ENCODE measurements around the gene TGFBR3L. TPM values are rescaled to one million over a fixed set of nuclear protein-coding genes. Genes with fewer than 3 reads are reported as not detected.

The TGFBR3L gene
- total RNA-seq, 4 donors from 2014 or later: not detected

DNA sequence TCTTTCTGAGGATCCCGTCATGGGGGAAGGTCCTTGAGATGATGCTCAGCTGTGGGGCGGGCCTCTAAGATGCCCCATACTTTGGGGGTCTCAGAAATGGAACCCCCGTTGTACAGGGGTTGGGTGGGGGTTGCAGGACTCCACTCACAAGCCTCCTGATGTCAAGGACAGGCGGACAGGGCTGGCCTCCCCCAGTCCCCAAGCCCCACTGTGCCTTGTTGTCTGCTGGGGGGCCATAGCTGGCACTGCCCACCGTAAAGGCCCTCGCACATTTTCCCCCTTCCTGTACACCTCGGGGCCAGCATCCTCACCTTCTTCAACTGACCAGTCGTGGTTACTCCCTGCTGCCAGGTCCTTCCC, 8.2 kb downstream of the TGFBR3L start:
- ATAC-seq (ENCODE audit: low FRiP score) (no peak), DNase-seq (ENCODE audit: low spot score) (no peak)

DNA sequence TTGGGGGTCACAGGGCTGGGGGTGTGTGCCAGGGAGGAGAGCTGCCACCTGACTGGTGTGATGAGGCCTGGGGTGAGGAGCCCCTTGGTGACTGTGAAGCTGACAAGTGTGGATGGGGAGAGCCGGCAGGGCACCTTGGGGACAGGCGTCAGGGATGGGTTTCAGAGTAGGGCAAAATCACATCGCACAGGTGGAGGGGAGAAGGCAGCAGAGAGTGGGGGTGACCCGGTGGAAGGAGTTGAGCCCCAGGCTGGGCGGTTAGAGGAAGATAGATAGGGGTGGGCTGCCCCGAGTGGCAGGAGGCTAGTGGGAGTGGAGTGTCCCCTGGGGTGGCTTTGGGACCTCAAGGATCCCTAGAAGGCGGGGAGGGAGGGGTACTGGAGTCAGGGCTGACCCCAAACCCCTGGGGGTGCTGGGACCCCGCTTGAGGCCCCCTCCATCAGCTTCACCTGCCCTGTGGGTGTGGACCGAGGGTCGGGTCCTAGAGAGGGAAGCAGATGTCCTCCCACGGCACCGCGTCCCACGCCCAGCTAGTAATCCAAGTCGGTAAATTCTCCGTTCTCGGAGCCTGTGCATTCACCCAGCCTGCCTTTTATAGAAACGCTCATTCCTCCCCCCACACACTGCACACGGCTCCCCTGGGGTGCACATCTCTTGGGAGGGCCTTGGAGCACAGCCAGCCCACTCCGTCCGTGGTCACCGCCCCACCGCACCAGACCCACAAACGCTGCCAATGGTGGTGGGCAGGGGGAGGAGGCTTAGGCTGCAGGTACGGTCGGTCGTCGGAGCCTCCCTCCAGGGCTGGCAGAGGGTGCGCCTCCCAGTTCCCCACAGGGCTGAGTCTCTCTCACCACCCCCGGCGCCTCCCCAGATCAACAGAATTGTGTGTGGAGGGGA, 8.9 kb downstream of the TGFBR3L start:
- ATAC-seq (ENCODE audit: low FRiP score): no peak
- no peak for DNase-seq (ENCODE audit: low spot score)
- TF ChIP-seq, protein P1, sequence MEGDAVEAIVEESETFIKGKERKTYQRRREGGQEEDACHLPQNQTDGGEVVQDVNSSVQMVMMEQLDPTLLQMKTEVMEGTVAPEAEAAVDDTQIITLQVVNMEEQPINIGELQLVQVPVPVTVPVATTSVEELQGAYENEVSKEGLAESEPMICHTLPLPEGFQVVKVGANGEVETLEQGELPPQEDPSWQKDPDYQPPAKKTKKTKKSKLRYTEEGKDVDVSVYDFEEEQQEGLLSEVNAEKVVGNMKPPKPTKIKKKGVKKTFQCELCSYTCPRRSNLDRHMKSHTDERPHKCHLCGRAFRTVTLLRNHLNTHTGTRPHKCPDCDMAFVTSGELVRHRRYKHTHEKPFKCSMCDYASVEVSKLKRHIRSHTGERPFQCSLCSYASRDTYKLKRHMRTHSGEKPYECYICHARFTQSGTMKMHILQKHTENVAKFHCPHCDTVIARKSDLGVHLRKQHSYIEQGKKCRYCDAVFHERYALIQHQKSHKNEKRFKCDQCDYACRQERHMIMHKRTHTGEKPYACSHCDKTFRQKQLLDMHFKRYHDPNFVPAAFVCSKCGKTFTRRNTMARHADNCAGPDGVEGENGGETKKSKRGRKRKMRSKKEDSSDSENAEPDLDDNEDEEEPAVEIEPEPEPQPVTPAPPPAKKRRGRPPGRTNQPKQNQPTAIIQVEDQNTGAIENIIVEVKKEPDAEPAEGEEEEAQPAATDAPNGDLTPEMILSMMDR (IDR thresholded peaks at IDR 0.05): no peak

More for the DNA sequence above, 8.2 kb downstream of the TGFBR3L start:
- TF ChIP-seq, protein P1 (IDR thresholded peaks at IDR 0.05): no peak

DNA sequence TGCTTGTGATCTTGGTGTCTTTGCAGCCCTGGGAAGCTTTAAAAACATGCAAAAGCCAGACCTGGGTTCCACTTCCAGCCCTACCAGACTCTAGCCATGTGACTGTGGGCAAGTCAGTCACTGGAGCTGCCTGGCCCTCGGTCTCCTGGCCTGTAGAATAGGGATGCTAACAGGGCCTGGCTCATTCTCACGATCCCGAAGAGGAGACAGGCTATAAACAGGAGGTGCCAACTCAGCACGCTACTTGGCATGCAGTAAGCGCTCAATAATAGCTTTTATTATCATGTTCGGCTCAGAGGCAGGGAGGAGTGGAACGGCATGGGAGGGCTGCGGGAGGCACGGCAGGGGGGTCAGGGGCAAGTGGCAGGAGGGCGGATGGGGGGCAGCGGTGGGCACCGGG, 9.6 kb downstream of the TGFBR3L start:
- no peak for DNase-seq (ENCODE audit: low spot score)
- TF ChIP-seq, protein P1 (IDR thresholded peaks at IDR 0.05): no peak
- ATAC-seq (ENCODE audit: low FRiP score): no peak

DNA sequence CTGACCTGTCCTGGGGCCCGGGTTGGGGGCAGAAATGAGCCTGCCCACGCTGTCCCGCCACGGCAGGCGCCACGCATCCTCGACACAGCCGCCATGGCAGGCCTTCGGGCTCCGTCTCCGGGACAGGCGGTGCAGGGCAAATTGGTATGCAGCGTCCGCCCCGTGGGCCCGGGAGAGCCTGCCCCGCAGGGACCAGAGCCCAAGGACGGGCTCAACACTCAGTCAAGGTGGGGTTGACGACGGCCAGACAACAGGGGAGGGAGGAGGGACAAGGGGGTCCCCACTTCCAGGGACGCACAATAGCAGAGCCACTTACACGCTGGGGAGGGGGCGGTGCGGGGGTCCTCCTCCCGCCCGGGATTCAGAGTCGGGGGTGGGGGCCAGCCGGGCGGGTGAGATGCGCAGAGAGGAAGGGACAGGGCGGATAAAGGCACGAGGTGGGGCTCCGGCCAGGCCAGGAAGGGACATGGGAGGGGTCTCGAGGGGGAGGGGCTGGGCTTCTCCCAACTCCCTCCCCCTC, 10.1 kb downstream of the TGFBR3L start:
- no peak for DNase-seq (ENCODE audit: low spot score)
- no peak for ATAC-seq (ENCODE audit: low FRiP score)
- TF ChIP-seq, protein P1 (IDR thresholded peaks at IDR 0.05): no peak

DNA sequence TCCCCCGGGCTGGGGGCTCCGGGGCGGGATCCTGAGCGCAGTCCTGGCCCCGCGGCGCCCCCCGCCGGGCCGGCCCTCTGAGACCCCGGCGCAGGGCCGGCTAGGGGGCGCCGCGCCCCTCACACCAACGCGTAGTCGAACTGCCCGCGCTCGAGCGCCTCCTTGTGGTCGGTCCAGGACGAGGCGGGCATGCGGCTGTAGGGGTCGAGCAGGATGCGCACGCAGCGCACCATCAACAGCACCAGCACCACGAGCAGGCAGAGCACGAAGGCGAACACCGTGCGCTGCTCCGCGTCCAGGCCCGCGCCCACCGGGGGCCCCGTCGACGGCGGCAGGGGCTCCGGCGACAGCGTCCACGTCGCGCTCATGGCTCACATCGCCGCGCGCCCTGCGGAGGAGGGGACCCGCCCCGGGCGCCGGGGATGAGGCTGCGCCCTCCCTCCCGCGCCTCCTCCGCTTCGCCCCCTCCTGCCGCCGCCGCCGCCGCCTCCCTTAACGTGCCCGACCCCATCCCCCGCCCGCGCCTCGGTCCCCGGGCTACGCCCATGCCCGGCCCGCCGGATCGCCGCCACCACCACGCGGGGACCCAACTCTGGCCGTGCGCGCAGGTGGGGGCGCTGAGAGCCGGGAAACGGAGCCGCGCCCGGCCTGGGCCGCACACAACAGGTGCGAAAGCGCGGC, 10.7 kb downstream of the TGFBR3L start:
- TF ChIP-seq, protein P1 (IDR thresholded peaks at IDR 0.05): peak in 2 of 3 donors; percentile 13 to 53
- no peak for ATAC-seq (ENCODE audit: low FRiP score)
- DNase-seq (ENCODE audit: low spot score): peak; percentile 82

DNA sequence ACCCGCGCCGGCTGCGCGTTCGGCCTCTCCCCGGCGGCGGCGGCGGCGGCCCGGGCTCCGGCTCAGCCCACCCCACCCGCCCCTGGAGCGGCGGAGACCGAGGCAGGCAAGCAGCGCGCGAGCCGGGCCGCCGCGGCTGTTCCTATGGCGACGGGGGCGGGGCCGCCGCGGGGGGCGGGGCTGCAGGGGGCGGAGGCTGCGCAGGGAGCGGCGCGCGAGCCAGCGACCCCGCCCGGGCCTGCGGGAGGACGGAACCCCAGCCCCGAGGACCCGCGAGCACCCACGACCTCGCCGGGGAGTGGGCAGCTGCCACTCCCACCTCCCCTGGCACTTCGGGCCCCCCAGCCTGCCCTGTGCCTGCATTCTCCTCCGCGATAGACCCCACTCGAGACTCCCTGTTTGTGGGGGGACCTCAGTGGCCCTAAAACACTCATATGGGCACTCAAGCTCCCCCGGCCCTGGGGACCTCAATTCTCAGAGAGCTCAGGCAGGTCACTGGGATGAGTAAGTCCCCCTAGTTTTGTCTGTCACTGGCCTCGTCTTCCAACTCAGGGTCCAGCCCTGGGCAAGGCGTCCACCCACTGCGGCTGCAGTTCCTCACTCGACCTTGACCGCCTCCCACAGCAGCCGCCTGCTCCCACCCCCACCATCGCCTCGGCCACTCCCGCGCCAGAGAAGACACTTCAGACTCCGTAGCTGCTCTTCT, 11.5 kb downstream of the TGFBR3L start, which contains the start of gene CTXN1:
Gene CTXN1, minus strand, starts transcription at position 115 of the 706 bp plus-strand sequence. CDS start 597 bp downstream, outside the sequence.
- DNase-seq (ENCODE audit: low spot score) (peak; percentile 61), ATAC-seq (ENCODE audit: low FRiP score) (peak; percentile 21)
- TF ChIP-seq, protein P1 (IDR thresholded peaks at IDR 0.05): no peak

Data from omental fat pad (tissue), 4 donors.